Stimulated activated CD8-positive, alpha-beta memory T cell treated with anti-CD3 and anti-CD28 coated beads, Interleukin-2, amount 100 ng/mL, for 48 hours (primary cell): ENCODE data around the gene MARK2.
"Not testable (repeated sequence)": the region's sequence is repeated elsewhere in the genome, so short reads cannot be mapped to it uniquely, and the experiment has no call there.

Source experiments
- DNase-seq, 2 donors: peaks; one replicate each; pipeline ENCODE4 v3.0.0-alpha.2; 2020; ENCODE audit warnings: low read depth in 2 of 2

The MARK2 gene

DNA sequence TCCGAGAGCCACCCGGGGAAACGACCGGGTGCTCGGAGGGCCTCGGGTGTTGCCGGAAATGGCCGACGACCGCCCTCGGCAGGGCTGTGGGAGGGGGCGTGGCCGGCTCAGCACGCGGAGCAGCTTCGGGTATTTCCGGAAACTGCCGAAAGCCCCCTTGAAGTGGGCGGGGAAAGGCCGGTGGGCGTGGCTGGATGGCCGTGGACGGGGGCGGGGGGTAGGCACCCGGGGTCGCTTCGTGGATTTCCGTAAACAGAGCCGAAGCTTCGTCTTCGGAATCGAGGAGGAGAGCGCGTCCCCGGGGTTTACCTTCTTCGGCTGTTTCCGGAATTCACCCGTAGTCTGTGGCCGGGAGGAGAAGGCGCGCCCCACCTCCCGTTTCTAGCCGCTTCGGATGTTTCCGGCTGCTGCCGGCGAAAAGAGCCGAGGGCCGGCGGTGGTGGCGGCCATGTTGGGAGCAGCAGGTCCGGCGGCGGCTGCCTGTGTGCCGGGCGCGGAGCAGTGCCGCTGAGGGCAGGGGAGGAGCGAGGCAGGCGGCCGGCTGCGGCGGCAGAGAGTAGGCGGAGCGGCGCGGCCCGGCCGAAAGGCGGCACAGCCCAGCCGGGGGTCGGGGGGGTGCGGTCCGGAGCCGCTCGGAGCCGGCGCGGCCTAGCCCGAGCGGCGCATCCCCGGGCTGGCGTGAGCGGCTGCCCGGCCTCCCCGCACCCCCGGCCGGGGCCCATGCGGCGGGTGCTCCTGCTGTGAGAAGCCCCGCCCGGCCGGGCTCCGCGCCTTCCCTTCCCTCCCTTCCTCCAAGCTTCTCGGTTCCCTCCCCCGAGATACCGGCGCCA is at the start of gene MARK2:
Gene MARK2 (plus strand): TSS at position 433 of the 830 bp plus-strand sequence. CDS start 397 bp downstream, at position 830.
- DNase-seq = peak; percentile 99

DNA sequence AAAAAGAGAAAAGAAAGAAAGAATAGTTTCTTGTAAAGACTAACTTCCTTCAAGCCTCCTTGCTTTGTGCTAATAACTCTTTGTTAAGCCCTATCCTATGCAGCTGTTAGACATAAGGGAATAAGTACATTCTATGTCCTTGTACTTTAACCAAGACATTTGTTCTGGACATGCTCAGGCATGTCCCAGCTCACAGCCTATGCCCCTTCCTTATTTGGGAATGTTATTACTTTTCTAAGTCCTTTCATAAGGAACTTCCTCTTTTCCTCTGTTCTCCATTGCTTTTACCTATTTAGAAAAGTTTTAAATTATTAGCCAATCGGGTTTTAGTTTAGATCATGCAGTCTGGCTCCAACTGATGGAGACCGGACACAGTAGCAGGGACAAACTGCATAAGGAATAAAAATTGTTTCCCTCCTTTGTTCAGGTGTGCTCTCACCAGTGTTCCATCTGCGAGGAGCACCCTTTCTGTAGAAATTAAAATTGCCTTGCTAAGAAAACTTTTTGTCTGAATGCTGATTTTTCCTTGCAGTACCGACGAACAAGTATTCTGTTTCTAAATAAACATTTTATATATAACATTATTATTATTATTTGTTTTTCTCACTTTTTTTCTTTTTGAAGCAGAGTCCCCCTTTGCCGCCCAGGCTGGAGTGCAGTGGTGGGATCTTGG is 47.3 kb upstream of the MARK2 start:
- DNase-seq = no peak

GRCh38 chr11:63793161-63793560 is 45.7 kb upstream of the MARK2 start:
- no peak for DNase-seq

GRCh38 chr11:63795066-63795465 is 43.8 kb upstream of the MARK2 start:
- DNase-seq = no peak

DNA sequence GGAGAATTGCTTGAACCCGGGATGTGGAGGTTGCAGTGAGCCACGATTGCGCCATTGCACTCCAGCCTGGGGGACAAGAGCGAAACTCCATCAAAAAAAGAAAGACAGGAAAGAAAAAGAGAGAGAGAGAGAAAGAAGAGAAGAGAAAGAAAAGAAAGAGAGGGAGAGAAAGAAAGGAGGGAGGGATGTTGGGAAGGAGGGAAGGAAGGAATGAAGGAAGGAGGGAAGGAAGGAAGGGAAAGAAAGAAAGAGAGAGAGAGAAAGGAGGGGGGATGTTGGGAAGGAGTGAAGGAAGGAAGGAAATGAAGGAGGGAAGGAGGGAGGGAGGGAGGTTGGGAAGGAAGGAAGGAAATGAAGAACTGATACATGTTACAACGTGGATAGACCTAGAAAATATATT is 38.0 kb upstream of the MARK2 start:
- DNase-seq = no peak

GRCh38 chr11:63802637-63803414 is 36.1 kb upstream of the MARK2 start:
- no peak for DNase-seq

DNA sequence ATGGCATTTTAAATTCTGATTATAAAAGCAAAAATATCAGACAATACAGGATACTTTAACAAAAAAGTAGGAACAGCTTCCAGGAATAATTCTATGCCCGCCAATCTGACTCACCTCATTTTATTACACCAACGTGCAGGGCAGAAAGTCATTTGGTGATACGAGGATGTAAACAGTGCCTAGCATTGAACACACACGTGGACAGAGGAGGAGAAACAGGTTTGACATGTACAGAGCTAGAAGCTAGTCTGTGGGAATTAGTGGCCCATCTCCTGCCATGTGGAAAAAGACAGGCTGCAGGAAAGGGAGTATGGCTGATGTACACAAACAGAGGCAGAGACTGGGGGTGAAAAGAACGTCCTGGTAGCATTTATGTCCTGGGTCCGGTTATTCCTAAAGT is 34.7 kb upstream of the MARK2 start:
- DNase-seq = no peak

- no peak for DNase-seq
Observed at GRCh38 chr11:63805844-63806415, 33.0 kb upstream of the MARK2 start.

GRCh38 chr11:63810383-63810782 is 28.5 kb upstream of the MARK2 start:
- DNase-seq = not testable (repeated sequence)

DNA sequence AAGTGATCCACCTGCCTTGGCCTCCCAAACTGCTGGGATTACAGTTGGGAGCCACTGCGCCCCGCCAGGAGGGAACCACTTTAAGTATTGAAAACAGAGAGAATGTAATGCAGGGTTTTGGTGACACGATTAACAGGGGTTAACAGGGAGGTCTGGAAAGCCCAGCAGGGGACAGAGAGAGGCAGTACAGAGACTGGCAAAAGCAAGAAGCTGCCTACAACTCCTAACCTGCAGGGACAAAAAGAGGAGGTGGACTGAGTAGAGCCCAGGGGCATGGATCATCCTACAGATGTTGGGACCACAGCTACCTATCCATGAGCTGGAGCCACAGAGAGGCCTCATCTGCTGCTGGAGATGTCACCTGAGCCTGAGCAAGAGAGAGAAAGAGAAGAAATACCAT is 27.4 kb upstream of the MARK2 start:
- DNase-seq = no peak

- peak; percentile 69 to 70 for DNase-seq
Observed at GRCh38 chr11:63813035-63813562, 25.8 kb upstream of the MARK2 start, which contains the start of gene SPINDOC. SPINDOC (plus strand) TSS chr11:63813456; CDS start chr11:63813687, 231 bp downstream.

GRCh38 chr11:63813563-63814382 is 25.1 kb upstream of the MARK2 start:
- peak; percentile 19 to 24 for DNase-seq

- DNase-seq = no peak
Observed at GRCh38 chr11:63814383-63814736, 24.6 kb upstream of the MARK2 start.

- DNase-seq = no peak
Observed at GRCh38 chr11:63816166-63816565, 22.7 kb upstream of the MARK2 start.

GRCh38 chr11:63816732-63817131 is 22.2 kb upstream of the MARK2 start:
- DNase-seq = no peak

DNA sequence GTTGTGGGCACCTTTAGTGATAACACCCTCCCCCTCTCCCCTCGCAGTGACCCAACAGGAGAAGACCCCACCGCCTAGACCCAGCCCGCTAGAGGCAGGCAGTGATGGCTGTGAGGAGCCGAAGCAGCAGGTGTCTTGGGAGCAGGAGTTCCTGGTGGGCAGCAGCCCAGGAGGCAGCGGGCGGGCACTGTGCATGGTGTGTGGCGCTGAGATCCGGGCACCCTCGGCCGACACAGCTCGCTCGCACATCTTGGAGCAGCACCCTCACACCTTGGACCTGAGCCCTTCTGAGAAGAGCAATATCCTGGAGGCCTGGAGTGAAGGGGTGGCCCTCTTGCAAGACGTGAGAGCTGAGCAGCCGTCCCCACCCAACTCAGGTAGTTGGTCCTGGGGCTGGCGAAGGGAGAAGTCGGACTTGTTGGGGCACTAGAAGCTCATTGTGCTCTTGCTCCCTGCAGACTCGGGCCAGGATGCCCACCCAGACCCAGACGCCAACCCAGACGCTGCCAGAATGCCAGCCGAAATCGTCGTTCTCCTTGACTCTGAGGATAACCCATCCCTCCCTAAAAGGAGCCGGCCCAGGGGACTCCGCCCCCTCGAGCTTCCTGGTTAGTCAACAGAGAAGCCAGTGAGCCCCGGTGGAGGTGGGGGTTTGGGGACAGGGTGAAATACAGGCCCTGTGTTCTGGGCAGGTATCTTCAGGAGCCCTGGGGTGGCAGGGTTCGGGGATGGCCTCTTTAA is 21.0 kb upstream of the MARK2 start:
- DNase-seq = no peak

- DNase-seq = no peak
Observed at GRCh38 chr11:63818609-63819008, 20.3 kb upstream of the MARK2 start.

DNA sequence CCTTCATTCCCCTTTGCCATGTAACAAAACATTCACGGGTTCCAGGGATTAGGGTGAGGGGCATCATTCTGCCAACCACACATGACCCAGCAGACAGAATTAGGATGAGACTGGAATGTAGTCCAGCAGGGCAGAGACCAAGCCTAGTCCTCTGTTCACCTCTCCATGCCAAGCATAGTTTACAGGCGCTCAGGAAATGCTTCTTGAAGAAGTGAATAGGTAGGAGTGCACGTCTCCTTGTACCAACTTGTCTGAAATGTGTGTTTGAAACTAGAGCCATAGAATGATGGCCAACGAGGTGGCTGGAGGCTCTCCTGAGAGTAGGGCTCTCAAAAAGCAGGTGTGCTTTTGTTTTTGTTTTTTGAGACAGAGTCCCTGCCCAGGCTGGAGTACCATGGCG is 17.5 kb upstream of the MARK2 start:
- DNase-seq = no peak

DNA sequence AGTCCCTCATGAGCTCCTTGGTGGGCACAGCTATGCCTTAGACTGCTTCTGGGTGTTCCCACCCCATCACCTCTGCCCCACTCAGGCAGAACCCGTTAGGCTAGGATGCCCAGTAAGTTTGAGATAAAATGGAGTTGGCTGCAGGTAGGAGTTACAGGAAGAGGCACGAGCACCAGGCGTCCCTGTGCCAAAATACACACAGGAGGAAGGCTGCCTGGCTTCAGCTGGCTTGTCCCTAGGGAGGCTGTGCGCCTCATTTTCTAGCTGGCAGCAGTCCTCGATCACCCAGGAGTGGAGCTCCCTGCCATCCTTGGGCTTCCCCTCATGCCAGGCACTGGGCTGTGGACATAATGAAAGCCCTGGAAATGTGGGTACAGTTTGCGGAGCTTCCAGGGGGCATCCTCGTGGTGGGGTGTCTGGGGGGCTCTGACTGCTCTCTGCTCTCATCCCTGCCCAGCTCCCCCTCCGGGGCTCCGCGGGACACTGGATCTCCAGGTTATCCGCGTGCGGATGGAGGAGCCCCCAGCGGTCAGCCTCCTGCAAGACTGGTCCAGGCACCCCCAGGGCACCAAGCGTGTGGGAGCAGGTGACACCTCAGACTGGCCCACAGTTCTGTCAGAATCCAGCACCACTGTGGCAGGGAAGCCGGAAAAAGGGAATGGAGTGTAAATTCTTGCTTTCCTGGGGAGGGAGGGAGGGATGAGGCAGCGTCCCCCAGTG is 12.3 kb upstream of the MARK2 start:
- DNase-seq = no peak
